NOMO-1 (cell line): Measurements from ENCODE around the gene LNX2.

ENCODE experiments used
- DNase-seq, 2 experiments: peaks; one replicate each; lab custom pipeline; 2025; ENCODE audit not compliant: unreplicated experiment in 2 of 2; lab: John Stamatoyannopoulos, UW

Gene LNX2

DNA sequence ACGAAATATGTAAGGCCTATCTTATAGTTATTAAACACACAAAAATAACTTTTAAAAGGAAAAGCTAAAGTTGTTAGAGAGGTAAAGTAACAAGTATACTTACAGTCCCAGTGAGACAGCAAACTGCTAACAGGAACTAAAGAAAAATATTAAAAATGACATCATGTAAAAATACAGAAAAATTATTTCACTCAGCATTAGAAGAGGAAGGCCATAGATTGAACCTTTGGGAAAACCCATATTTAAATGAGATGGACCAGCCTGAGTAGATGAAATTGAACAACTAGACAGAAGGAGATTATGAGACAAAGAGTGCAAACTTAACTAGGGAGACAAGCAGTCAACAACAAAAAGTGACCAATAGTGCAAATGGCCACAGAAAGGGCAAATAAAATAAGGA is 49.4 kb downstream of the LNX2 start:
- no peak for DNase-seq

GRCh38 chr13:27569405-27569804 is 50.9 kb downstream of the LNX2 start:
- no peak for DNase-seq

DNA sequence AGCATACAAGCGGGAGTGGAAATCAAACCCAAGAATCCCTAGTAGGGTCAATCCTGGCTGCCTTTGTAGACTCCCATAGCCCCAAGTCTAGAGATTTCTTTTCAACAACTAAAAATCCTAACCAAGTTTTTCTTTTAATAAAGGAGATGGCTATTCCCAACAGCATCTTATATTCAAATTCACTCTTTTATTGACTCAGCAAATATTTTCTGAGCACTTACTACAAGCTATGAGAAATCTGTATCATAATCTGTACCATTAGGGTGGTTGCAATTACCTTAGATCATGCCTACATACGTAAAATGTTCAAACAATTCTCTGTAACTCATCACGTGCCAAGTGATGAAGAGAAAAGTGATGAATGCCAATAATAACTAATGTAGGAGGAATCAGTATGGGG is 54.5 kb downstream of the LNX2 start:
- no peak for DNase-seq

GRCh38 chr13:27562457-27562856 is 57.9 kb downstream of the LNX2 start:
- no peak for DNase-seq

- DNase-seq, result no peak
Measured at GRCh38 chr13:27559719-27560118, 60.6 kb downstream of the LNX2 start.

GRCh38 chr13:27556109-27556508 is 64.2 kb downstream of the LNX2 start:
- no peak for DNase-seq

- DNase-seq, result no peak
Measured at GRCh38 chr13:27551562-27551961, 68.8 kb downstream of the LNX2 start.

DNA sequence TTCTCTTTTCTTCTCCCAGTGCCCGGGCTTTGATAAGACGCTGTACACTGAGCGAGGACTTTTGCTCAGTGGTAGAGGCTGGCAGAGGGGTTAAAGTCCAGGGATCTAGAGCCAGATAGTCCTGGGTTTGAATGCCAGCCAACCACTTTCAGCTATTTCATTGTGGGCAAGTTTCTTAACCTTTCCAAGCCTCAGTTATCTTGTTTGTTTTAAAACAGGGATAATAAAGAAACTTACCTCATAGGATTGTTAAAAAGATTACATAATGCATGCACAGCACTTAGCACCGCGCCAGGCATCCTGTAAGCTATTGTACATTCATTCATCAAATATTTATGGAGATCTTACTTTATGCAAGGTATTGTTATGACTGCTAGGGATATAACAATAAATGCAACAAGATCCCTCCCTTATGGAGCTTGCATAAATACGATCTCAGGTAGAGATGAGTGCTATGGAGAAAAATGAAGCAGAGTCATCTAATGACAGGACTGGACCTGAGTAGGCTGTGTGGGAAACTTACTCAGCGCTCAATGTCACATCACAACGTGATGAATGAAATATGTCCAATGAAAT is 70.8 kb downstream of the LNX2 start:
- no peak for DNase-seq

DNA sequence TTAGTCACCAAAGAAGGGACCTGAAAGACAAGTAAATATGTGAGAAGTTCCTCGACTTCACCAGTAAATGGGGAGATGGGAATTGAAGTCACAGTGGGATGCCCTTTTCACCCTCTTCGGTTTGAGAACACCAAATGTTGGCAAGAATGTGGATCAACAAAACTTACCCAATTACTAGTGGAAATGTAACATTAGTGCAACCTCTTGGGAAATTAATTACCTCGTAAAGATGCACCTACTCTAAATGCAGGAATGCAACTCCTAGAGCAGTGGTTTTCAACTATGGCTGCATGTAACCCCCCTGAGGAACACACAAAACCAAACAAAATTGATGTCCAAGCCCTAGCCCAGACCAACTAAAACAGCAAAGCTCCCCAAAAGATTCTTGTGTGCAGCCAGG is 78.1 kb downstream of the LNX2 start:
- DNase-seq, result no peak

- DNase-seq, result no peak
Measured at GRCh38 chr13:27541386-27541785, 78.9 kb downstream of the LNX2 start.

GRCh38 chr13:27536361-27537101 is 83.8 kb downstream of the LNX2 start:
- DNase-seq, result no peak

- DNase-seq, result no peak
Measured at GRCh38 chr13:27535546-27535945, 84.8 kb downstream of the LNX2 start.

GRCh38 chr13:27534981-27535380 is 85.3 kb downstream of the LNX2 start:
- no peak for DNase-seq

- no peak for DNase-seq
Measured at GRCh38 chr13:27534108-27534980, 86.0 kb downstream of the LNX2 start.

- peak; percentile 45 to 63 for DNase-seq
Measured at GRCh38 chr13:27533155-27533643, 87.1 kb downstream of the LNX2 start.

DNA sequence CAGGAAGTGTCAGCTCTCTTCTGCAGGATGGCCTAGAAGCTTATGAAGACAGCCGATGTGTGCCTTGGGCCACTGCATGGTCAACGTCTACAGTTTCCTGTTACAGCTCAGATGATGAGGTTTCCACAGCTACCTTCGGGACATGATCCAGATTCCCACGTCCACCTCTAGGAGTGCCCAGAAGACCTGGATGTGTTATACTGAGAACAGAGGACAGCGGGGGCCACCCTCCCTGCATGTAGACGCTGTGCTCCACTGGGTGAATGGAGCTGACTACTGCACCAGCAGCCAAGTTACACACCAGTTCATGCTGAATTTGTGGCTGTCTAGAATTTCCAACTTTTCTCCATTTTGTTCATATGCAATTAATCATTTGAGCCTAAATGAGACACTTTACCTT is 91.4 kb downstream of the LNX2 start:
- DNase-seq, result no peak

DNA sequence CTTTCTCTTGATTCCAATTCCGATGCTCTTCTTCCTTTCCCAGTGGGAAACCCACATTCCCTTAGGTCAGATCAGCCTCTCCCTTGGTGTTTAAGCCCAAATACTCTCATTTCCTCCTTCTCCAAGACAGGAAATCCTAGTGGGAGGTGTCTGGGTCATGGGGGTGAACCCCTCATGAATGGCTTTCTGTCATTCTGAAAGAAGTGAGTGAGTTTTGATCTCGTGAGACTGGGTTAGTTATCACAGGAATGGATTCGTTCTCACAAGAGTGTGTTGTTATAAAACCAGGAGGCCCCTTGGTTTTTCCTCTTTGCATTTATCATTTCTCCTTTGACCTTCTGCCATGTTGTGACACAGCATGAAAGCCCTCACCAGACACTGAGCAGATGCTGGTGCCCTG is 93.8 kb downstream of the LNX2 start:
- DNase-seq, result no peak

DNA sequence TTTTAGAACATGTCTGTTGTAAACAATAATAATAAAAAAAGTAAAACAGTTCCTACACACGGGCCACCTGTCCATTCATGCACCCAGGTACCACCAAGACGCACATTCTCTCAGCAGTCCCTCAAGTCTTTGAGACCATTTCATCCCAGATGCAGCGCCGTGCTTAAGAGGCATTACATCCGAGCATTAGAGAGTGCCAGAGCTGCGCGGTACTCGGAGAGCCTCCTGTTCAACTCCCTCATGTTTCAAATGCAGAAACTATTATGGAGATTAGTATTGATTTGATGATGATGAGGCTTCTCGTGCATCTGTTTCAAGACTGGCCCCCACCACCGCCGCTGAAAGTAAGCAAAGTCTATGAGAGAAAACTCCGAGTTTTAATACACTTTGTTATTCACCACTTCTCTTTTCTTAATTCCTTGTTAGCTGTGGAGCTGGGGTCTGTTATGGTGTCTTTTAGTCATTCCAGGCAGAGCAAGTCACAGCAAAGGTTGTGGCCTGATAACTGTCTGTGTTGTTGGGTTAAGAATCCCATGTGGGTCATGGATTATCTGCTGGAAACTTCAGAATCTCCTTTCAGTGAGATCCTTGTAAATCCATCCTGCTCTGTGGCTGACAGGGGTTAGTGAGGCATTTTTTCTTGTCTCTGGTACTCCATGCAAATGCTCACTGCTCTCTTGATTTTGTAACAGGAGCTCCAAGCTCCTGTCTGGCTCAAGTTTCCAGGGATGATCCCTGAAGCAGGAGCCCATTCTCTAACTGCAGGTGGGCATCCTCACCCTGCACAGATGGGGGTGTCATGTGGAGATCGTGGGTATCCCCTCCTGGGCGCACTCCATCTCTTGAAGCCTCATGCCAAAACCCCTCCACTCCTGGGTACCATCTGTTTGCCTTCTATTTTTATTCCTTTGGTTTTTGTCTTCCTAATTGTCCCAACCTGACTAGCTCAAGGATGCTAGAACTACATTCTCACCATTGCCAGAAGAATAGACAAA is 95.1 kb downstream of the LNX2 start:
- no peak for DNase-seq

DNA sequence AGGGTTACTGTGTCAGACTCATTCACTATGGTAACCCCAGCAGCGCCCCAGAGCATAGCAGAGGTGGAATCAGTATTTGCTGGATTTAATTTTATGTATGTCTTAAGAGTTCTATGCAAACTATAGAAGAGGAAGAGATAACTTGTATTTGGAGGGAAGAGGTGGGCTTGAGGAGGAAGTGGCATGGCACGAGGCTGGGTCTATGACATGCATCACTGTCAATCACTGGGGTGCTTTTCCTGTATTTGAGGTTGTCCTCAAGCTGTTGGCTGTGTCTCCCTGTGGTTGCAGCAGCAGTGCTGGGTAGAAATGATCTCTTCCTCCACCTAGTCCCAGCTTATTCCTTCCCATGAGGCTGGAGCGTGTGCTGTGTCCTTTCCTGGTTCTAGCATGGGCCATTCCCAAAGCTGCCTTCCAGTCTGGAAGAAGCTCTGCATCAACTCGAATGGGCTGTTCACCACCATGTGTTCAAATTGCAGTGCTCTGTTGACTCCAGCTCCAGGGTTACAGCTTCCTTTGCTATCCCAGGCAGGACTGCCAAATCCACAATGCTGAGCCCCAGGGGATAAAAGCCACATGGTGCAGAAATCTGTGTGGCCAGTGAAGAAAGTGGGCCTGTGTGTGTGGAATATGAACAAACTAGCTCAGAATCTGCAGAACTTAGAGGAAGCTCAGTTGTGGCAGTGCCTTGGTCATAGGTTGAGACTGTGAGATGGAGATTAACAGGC is 96.8 kb downstream of the LNX2 start:
- DNase-seq, result peak in 1 of 2 experiments; percentile 57

DNA sequence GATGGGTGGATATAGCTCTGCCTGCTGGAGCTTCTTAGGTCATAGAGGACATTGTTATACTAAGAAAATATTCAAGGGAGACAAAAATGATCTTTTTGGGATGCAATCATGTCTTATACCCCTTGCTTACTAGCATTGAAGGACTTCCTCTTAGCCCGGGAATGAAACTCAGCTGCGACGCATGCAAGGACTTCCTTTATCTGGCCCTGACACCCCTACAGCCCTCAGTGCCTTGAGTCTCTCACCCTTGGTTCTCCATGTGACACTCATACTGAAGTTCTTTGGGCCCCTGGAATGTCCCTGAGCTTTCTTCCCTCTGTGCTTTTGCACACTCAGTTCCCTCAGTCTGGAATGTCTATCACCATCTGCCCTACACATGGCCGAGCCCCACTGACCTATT is 97.5 kb downstream of the LNX2 start:
- peak; percentile 48 to 74 for DNase-seq
